HEK293 (cell line): ENCODE results near the gene ARL15.

Source experiments
- CTCF ChIA-PET: fragments of 350-600 bp; formaldehyde crosslinking; extraction: SDS; loops from one replicate; lab custom pipeline; 2021; ENCODE audit warnings: antibody characterized with exemption; lab: Yijun Ruan, JAX
- POLR2A ChIA-PET: fragments of 300-600 bp; formaldehyde crosslinking; extraction: SDS; loops from one replicate; lab custom pipeline; 2020; ENCODE audit warnings: antibody characterized with exemption, inconsistent platforms; lab: Yijun Ruan, JAX
- H3K27ac ChIP-seq: fragments of 200-500 bp; sonication (Bioruptor generic); 2 replicates; pipeline ENCODE4 v1.5.1; 2014; ENCODE audit warnings: low read depth, low read length, control low read depth, inconsistent platforms; ENCODE audit errors: extremely low read depth
- H3K36me3 ChIP-seq, 2 experiments: fragments of 200-500 bp in 1 of 2; sonication (Bioruptor generic) in 1 of 2; 1 replicate in 1 of 2; 2 replicates in 1 of 2; pipeline ENCODE4 v1.5.1; 2014 to 2017; ENCODE audit warnings: inconsistent platforms in 2 of 2, low read length in 2 of 2; ENCODE audit not compliant: control insufficient read depth in 2 of 2, insufficient read depth in 1 of 2
- H3K4me1 ChIP-seq: fragments of 200-500 bp; sonication (Bioruptor generic); 2 replicates; pipeline ENCODE4 v1.5.1; 2014; ENCODE audit warnings: mild to moderate bottlenecking, low read length, inconsistent platforms; ENCODE audit not compliant: control insufficient read depth, insufficient read depth
- H3K4me3 ChIP-seq: 2 replicates; pipeline ENCODE4 v1.5.1; 2011; ENCODE audit warnings: low read depth, mild to moderate bottlenecking, control low read depth, low read length, moderate library complexity
- H3K9me3 ChIP-seq: fragments of 200-500 bp; sonication (Bioruptor generic); 2 replicates; pipeline ENCODE4 v1.5.1; 2014; ENCODE audit warnings: low read depth, low read length, inconsistent platforms; ENCODE audit not compliant: control insufficient read depth, insufficient read depth
- BCL11B ChIP-seq: fragments of 450-650 bp; formaldehyde crosslinking; IDR thresholded peaks from 2 replicates; pipeline ENCODE4 v1.5.1; 2016; ENCODE audit warnings: low read depth, missing biosample characterization, missing genetic modification characterization
- FEZF1 ChIP-seq: fragments of 450-650 bp; formaldehyde crosslinking; IDR thresholded peaks from 2 replicates; pipeline ENCODE4 v1.5.1; 2016; ENCODE audit warnings: missing biosample characterization, missing genetic modification characterization
- GLI4 ChIP-seq: fragments of 450-650 bp; formaldehyde crosslinking; IDR thresholded peaks from 2 replicates; pipeline ENCODE4 v1.5.1; 2016; ENCODE audit warnings: missing biosample characterization, missing genetic modification characterization
- GLIS2 ChIP-seq: fragments of 450-650 bp; formaldehyde crosslinking; IDR thresholded peaks from 2 replicates; pipeline ENCODE4 v1.5.1; 2016; ENCODE audit warnings: missing biosample characterization, missing genetic modification characterization
- HOXA7 ChIP-seq: sonication (generic); formaldehyde crosslinking; IDR thresholded peaks from 2 replicates; pipeline ENCODE4 v1.8.1; 2022; ENCODE audit warnings: missing genetic modification reagents, borderline replicate concordance
- KLF1 ChIP-seq: fragments of 450-650 bp; formaldehyde crosslinking; IDR thresholded peaks from 2 replicates; pipeline ENCODE4 v1.5.1; 2016; ENCODE audit warnings: missing biosample characterization, missing genetic modification characterization
- KLF9 ChIP-seq: fragments of 450-650 bp; formaldehyde crosslinking; IDR thresholded peaks from 2 replicates; pipeline ENCODE4 v1.5.1; 2016; ENCODE audit warnings: missing biosample characterization, missing genetic modification characterization, low read depth
- OSR2 ChIP-seq: fragments of 450-650 bp; formaldehyde crosslinking; IDR thresholded peaks from 2 replicates; pipeline ENCODE4 v1.5.1; 2016; ENCODE audit warnings: missing biosample characterization, missing genetic modification characterization
- PRDM1 ChIP-seq: fragments of 450-650 bp; formaldehyde crosslinking; IDR thresholded peaks from 2 replicates; pipeline ENCODE4; 2016; ENCODE audit warnings: missing biosample characterization, missing genetic modification characterization
- SP7 ChIP-seq: fragments of 450-650 bp; formaldehyde crosslinking; IDR thresholded peaks from 2 replicates; pipeline ENCODE4 v1.5.1; 2016; ENCODE audit warnings: missing biosample characterization, missing genetic modification characterization
- TCF7L2 ChIP-seq: IDR thresholded peaks from 2 replicates; pipeline ENCODE4 v1.6.1; 2011; ENCODE audit warnings: low read depth, mild to moderate bottlenecking, inconsistent platforms, low read length, moderate library complexity, borderline replicate concordance
- ZNF2 ChIP-seq: fragments of 450-650 bp; formaldehyde crosslinking; IDR thresholded peaks from 2 replicates; pipeline ENCODE4 v1.5.1; 2016; ENCODE audit warnings: missing biosample characterization, missing genetic modification characterization
- ZNF214 ChIP-seq: fragments of 450-650 bp; formaldehyde crosslinking; IDR thresholded peaks from 2 replicates; pipeline ENCODE4 v1.5.1; 2017; ENCODE audit warnings: missing biosample characterization, mild to moderate bottlenecking, missing genetic modification characterization, borderline replicate concordance
- ZNF248 ChIP-seq: fragments of 450-650 bp; formaldehyde crosslinking; IDR thresholded peaks from 2 replicates; pipeline ENCODE4 v1.5.1; 2017; ENCODE audit warnings: missing biosample characterization, missing genetic modification characterization
- ZNF311 ChIP-seq: fragments of 450-650 bp; formaldehyde crosslinking; IDR thresholded peaks from 2 replicates; pipeline ENCODE4 v1.5.1; 2017; ENCODE audit warnings: missing biosample characterization, missing genetic modification characterization, borderline replicate concordance
- ZNF341 ChIP-seq: fragments of 450-650 bp; formaldehyde crosslinking; IDR thresholded peaks from 2 replicates; pipeline ENCODE4; 2016; ENCODE audit warnings: low read depth, missing biosample characterization, missing genetic modification characterization
- ZNF37A ChIP-seq: fragments of 450-650 bp; IDR thresholded peaks from 2 replicates; pipeline ENCODE4 v1.5.1; 2018; ENCODE audit warnings: missing biosample characterization, missing genetic modification characterization
- ZNF521 ChIP-seq: fragments of 450-650 bp; formaldehyde crosslinking; IDR thresholded peaks from 2 replicates; pipeline ENCODE4 v1.5.1; 2017; ENCODE audit warnings: missing biosample characterization, mild to moderate bottlenecking, missing genetic modification characterization
- ZNF548 ChIP-seq: fragments of 450-650 bp; formaldehyde crosslinking; IDR thresholded peaks from 2 replicates; pipeline ENCODE4 v1.5.1; 2016; ENCODE audit warnings: missing biosample characterization, missing genetic modification characterization
- ZNF629 ChIP-seq: fragments of 450-650 bp; formaldehyde crosslinking; IDR thresholded peaks from 2 replicates; pipeline ENCODE4 v1.5.1; 2017; ENCODE audit warnings: missing biosample characterization, missing genetic modification characterization
- ZNF692 ChIP-seq: fragments of 450-650 bp; formaldehyde crosslinking; IDR thresholded peaks from 2 replicates; pipeline ENCODE4 v1.5.1; 2016; ENCODE audit warnings: missing biosample characterization, missing genetic modification characterization
- TF ChIP-seq, protein P1 (sequence below): fragments of 450-650 bp; formaldehyde crosslinking; IDR thresholded peaks from 2 replicates; pipeline ENCODE4 v1.5.1; 2017; ENCODE audit warnings: missing biosample characterization, missing genetic modification characterization
- TF ChIP-seq, protein P2 (sequence below): fragments of 450-650 bp; formaldehyde crosslinking; IDR thresholded peaks from 2 replicates; pipeline ENCODE4 v1.5.1; 2016; ENCODE audit warnings: missing biosample characterization, missing genetic modification characterization, borderline replicate concordance
- TF ChIP-seq, protein P3 (sequence below): fragments of 450-650 bp; formaldehyde crosslinking; IDR thresholded peaks from 2 replicates; pipeline ENCODE4; 2016; ENCODE audit warnings: missing biosample characterization, missing genetic modification characterization

The ARL15 gene

DNA sequence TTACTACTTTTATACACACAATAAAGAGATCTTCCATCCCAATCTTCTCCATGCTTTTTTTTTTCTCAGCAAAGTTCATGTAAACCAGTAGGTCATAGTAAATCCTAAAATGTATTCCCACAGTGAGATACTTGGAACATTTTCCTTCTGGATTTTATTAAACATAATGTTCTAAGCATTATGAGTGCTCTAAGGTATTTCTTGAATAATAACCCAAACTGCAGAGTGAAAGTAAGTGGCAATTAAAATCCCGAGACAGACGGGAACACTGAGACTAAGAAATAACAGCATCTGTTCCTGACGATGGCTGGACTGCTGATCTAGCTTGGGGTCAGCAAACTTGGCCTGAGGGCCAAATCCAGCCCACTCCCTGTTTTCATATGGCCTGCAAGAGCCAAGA, 359.8 kb downstream of the ARL15 start:
- H3K4me1 ChIP-seq = peaks cover 12% of the 10 kb centered on the region
- ChIA-PET CTCF (interaction anchor here (0.7 kb wide), 1 partner anchor 33 kb away, joined by 6 read pairs; no protein-coding TSS in a partner anchor), POLR2A (no interaction called here)
- H3K9me3 ChIP-seq = no peaks in the 10 kb centered on the region
- no peak overlapping the region for H3K27ac ChIP-seq
- H3K4me3 ChIP-seq = no peak overlapping the region
- no peaks in the 10 kb centered on the region for H3K36me3 ChIP-seq
- TF ChIP-seq ZNF311 = no peak
- no peak for TF ChIP-seq ZNF248 (tag by site-specific recombination)
- no peak for TF ChIP-seq KLF1 (tag by site-specific recombination)
- no peak for TF ChIP-seq ZNF629
- no peak for TF ChIP-seq GLI4 (tag by site-specific recombination)
- TF ChIP-seq HOXA7 (CRISPR knock-in tag) = no peak
- no peak for TF ChIP-seq GLIS2
- no peak for TF ChIP-seq ZNF2 (tag by site-specific recombination)
- TF ChIP-seq SP7 (tag by site-specific recombination) = no peak
- no peak for TF ChIP-seq ZNF521
- TF ChIP-seq KLF9 (tag by site-specific recombination) = no peak
- no peak for TF ChIP-seq ZNF692 (tag by site-specific recombination)
- TF ChIP-seq, protein P1, sequence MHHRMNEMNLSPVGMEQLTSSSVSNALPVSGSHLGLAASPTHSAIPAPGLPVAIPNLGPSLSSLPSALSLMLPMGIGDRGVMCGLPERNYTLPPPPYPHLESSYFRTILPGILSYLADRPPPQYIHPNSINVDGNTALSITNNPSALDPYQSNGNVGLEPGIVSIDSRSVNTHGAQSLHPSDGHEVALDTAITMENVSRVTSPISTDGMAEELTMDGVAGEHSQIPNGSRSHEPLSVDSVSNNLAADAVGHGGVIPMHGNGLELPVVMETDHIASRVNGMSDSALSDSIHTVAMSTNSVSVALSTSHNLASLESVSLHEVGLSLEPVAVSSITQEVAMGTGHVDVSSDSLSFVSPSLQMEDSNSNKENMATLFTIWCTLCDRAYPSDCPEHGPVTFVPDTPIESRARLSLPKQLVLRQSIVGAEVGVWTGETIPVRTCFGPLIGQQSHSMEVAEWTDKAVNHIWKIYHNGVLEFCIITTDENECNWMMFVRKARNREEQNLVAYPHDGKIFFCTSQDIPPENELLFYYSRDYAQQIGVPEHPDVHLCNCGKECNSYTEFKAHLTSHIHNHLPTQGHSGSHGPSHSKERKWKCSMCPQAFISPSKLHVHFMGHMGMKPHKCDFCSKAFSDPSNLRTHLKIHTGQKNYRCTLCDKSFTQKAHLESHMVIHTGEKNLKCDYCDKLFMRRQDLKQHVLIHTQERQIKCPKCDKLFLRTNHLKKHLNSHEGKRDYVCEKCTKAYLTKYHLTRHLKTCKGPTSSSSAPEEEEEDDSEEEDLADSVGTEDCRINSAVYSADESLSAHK = no peak
- no peak for TF ChIP-seq ZNF548 (tag by site-specific recombination)

- ChIA-PET CTCF (no interaction called here), POLR2A (no interaction called here)
- H3K27ac ChIP-seq = no peak overlapping the region
- no peak overlapping the region for H3K4me3 ChIP-seq
- H3K9me3 ChIP-seq = no peaks in the 10 kb centered on the region
- H3K4me1 ChIP-seq = peaks cover 12% of the 10 kb centered on the region
- H3K36me3 ChIP-seq = no peaks in the 10 kb centered on the region
- TF ChIP-seq TCF7L2 (no peak), FEZF1 (tag by site-specific recombination) (peak; percentile 39; the same call in 1 of the 2 replicates), PRDM1 (tag by site-specific recombination) (no peak), ZNF214 (tag by site-specific recombination) (no peak), ZNF37A (tag by site-specific recombination) (no peak), ZNF341 (tag by site-specific recombination) (no peak), BCL11B (no peak), OSR2 (tag by site-specific recombination) (peak; percentile 50)
- TF ChIP-seq, protein P1 = no peak
- TF ChIP-seq, protein P2, sequence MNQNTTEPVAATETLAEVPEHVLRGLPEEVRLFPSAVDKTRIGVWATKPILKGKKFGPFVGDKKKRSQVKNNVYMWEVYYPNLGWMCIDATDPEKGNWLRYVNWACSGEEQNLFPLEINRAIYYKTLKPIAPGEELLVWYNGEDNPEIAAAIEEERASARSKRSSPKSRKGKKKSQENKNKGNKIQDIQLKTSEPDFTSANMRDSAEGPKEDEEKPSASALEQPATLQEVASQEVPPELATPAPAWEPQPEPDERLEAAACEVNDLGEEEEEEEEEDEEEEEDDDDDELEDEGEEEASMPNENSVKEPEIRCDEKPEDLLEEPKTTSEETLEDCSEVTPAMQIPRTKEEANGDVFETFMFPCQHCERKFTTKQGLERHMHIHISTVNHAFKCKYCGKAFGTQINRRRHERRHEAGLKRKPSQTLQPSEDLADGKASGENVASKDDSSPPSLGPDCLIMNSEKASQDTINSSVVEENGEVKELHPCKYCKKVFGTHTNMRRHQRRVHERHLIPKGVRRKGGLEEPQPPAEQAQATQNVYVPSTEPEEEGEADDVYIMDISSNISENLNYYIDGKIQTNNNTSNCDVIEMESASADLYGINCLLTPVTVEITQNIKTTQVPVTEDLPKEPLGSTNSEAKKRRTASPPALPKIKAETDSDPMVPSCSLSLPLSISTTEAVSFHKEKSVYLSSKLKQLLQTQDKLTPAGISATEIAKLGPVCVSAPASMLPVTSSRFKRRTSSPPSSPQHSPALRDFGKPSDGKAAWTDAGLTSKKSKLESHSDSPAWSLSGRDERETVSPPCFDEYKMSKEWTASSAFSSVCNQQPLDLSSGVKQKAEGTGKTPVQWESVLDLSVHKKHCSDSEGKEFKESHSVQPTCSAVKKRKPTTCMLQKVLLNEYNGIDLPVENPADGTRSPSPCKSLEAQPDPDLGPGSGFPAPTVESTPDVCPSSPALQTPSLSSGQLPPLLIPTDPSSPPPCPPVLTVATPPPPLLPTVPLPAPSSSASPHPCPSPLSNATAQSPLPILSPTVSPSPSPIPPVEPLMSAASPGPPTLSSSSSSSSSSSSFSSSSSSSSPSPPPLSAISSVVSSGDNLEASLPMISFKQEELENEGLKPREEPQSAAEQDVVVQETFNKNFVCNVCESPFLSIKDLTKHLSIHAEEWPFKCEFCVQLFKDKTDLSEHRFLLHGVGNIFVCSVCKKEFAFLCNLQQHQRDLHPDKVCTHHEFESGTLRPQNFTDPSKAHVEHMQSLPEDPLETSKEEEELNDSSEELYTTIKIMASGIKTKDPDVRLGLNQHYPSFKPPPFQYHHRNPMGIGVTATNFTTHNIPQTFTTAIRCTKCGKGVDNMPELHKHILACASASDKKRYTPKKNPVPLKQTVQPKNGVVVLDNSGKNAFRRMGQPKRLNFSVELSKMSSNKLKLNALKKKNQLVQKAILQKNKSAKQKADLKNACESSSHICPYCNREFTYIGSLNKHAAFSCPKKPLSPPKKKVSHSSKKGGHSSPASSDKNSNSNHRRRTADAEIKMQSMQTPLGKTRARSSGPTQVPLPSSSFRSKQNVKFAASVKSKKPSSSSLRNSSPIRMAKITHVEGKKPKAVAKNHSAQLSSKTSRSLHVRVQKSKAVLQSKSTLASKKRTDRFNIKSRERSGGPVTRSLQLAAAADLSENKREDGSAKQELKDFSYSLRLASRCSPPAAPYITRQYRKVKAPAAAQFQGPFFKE = no peak
- TF ChIP-seq, protein P3, sequence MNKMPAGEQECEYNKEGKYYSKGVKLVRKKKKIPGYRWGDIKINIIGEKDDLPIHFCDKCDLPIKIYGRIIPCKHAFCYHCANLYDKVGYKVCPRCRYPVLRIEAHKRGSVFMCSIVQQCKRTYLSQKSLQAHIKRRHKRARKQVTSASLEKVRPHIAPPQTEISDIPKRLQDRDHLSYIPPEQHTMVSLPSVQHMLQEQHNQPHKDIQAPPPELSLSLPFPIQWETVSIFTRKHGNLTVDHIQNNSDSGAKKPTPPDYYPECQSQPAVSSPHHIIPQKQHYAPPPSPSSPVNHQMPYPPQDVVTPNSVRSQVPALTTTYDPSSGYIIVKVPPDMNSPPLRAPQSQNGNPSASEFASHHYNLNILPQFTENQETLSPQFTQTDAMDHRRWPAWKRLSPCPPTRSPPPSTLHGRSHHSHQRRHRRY (tag by site-specific recombination) = no peak
These were observed 361.8 kb downstream of the ARL15 start for GRCh38 chr5:53948598-53948997.
